T-helper 2 cell treated with Interferon-gamma antibody and Interleukin-4, amounts not matched to agents 5 μg/mL and 100 μg/mL, for 36 hours (primary cell): ENCODE data around the gene SPRY4.
"Not testable (repeated sequence)": the region's sequence is repeated elsewhere in the genome, so short reads cannot be mapped to it uniquely, and the experiment has no call there.

Source experiments
- DNase-seq: peaks from one replicate; pipeline ENCODE4 v3.0.0; 2021; ENCODE audit warnings: low spot score
- H3K27ac Mint-ChIP-seq: one replicate; pipeline ENCODE4 v1.8.0; 2021; ENCODE audit warnings: mild to moderate bottlenecking, mixed read lengths
- H3K27me3 Mint-ChIP-seq: one replicate; pipeline ENCODE4 v1.8.0; 2021; ENCODE audit warnings: low read depth, mixed read lengths
- H3K36me3 Mint-ChIP-seq: one replicate; pipeline ENCODE4 v1.8.0; 2021; ENCODE audit warnings: low read depth, mixed read lengths
- H3K4me1 Mint-ChIP-seq: one replicate; pipeline ENCODE4 v1.8.0; 2021; ENCODE audit warnings: low read depth, mixed read lengths
- H3K4me3 Mint-ChIP-seq: one replicate; pipeline ENCODE4 v1.8.0; 2022; ENCODE audit warnings: mild to moderate bottlenecking, moderate library complexity, mixed read lengths
- H3K9me3 Mint-ChIP-seq: one replicate; pipeline ENCODE4 v1.8.0; 2021; ENCODE audit warnings: mixed read lengths

The SPRY4 gene

GRCh38 chr5:142303565-142303964 is 21.3 kb downstream of the SPRY4 start:
- no peak overlapping the region for H3K4me3 Mint-ChIP-seq
- no peaks in the 10 kb centered on the region for H3K27me3 Mint-ChIP-seq
- no peak for DNase-seq
- no peaks in the 10 kb centered on the region for H3K9me3 Mint-ChIP-seq
- H3K27ac Mint-ChIP-seq: no peak overlapping the region
- no peaks in the 10 kb centered on the region for H3K36me3 Mint-ChIP-seq
- H3K4me1 Mint-ChIP-seq: peaks cover 7% of the 10 kb centered on the region

- Mint-ChIP-seq H3K9me3 (no peaks in the 10 kb centered on the region), H3K4me1 (peaks cover 7% of the 10 kb centered on the region), H3K4me3 (no peak overlapping the region), H3K36me3 (no peaks in the 10 kb centered on the region), H3K27me3 (peaks cover 4% of the 10 kb centered on the region), H3K27ac (no peak overlapping the region)
- DNase-seq: no peak
Observed at GRCh38 chr5:142301540-142301939, 23.3 kb downstream of the SPRY4 start.

- no peak for DNase-seq
- no peaks in the 10 kb centered on the region for H3K9me3 Mint-ChIP-seq
- H3K27ac Mint-ChIP-seq: no peak overlapping the region
- peaks cover 9% of the 10 kb centered on the region for H3K27me3 Mint-ChIP-seq
- peaks cover 7% of the 10 kb centered on the region for H3K4me1 Mint-ChIP-seq
- no peak overlapping the region for H3K4me3 Mint-ChIP-seq
- no peaks in the 10 kb centered on the region for H3K36me3 Mint-ChIP-seq
Observed at GRCh38 chr5:142300677-142301076, 24.1 kb downstream of the SPRY4 start.

GRCh38 chr5:142298789-142299188 is 26.0 kb downstream of the SPRY4 start:
- Mint-ChIP-seq H3K36me3 (no peaks in the 10 kb centered on the region), H3K27ac (no peak overlapping the region), H3K4me1 (peaks cover 7% of the 10 kb centered on the region), H3K4me3 (no peak overlapping the region), H3K9me3 (no peaks in the 10 kb centered on the region), H3K27me3 (peaks cover 9% of the 10 kb centered on the region)
- DNase-seq: no peak

GRCh38 chr5:142297786-142298185 is 27.0 kb downstream of the SPRY4 start:
- not testable (repeated sequence) for DNase-seq, H3K4me3 Mint-ChIP-seq, H3K27ac Mint-ChIP-seq, H3K4me1 Mint-ChIP-seq, H3K36me3 Mint-ChIP-seq, H3K27me3 Mint-ChIP-seq, H3K9me3 Mint-ChIP-seq

- Mint-ChIP-seq H3K4me1 (peaks cover 7% of the 10 kb centered on the region), H3K27me3 (peaks cover 9% of the 10 kb centered on the region), H3K9me3 (no peaks in the 10 kb centered on the region), H3K27ac (no peak overlapping the region), H3K4me3 (no peak overlapping the region), H3K36me3 (no peaks in the 10 kb centered on the region)
- DNase-seq: no peak
Observed at GRCh38 chr5:142296914-142297417, 27.9 kb downstream of the SPRY4 start.

GRCh38 chr5:142295960-142296860 is 28.6 kb downstream of the SPRY4 start:
- no peaks in the 10 kb centered on the region for H3K9me3 Mint-ChIP-seq
- no peak for DNase-seq
- no peaks in the 10 kb centered on the region for H3K36me3 Mint-ChIP-seq
- H3K27ac Mint-ChIP-seq: no peak overlapping the region
- H3K27me3 Mint-ChIP-seq: peaks cover 10% of the 10 kb centered on the region
- H3K4me1 Mint-ChIP-seq: peaks cover under 1% of the 10 kb centered on the region
- no peak overlapping the region for H3K4me3 Mint-ChIP-seq

GRCh38 chr5:142295084-142295758 is 29.6 kb downstream of the SPRY4 start:
- Mint-ChIP-seq H3K27me3 (peaks cover 10% of the 10 kb centered on the region), H3K36me3 (no peaks in the 10 kb centered on the region), H3K9me3 (no peaks in the 10 kb centered on the region), H3K27ac (no peak overlapping the region), H3K4me3 (no peak overlapping the region), H3K4me1 (no peaks in the 10 kb centered on the region)
- no peak for DNase-seq

- Mint-ChIP-seq H3K36me3 (no peaks in the 10 kb centered on the region), H3K4me1 (no peaks in the 10 kb centered on the region), H3K4me3 (no peak overlapping the region), H3K27me3 (peaks cover 10% of the 10 kb centered on the region), H3K27ac (no peak overlapping the region), H3K9me3 (no peaks in the 10 kb centered on the region)
- DNase-seq: no peak
Observed at GRCh38 chr5:142293486-142293885, 31.3 kb downstream of the SPRY4 start.

GRCh38 chr5:142292808-142293207 is 32.0 kb downstream of the SPRY4 start:
- H3K27ac Mint-ChIP-seq: no peak overlapping the region
- H3K4me1 Mint-ChIP-seq: no peaks in the 10 kb centered on the region
- H3K4me3 Mint-ChIP-seq: no peak overlapping the region
- no peaks in the 10 kb centered on the region for H3K36me3 Mint-ChIP-seq
- no peaks in the 10 kb centered on the region for H3K9me3 Mint-ChIP-seq
- H3K27me3 Mint-ChIP-seq: peaks cover 10% of the 10 kb centered on the region
- no peak for DNase-seq

GRCh38 chr5:142292249-142292648 is 32.6 kb downstream of the SPRY4 start:
- no peak overlapping the region for H3K4me3 Mint-ChIP-seq
- no peaks in the 10 kb centered on the region for H3K9me3 Mint-ChIP-seq
- H3K27ac Mint-ChIP-seq: no peak overlapping the region
- H3K27me3 Mint-ChIP-seq: peaks cover 8% of the 10 kb centered on the region
- DNase-seq: no peak
- H3K36me3 Mint-ChIP-seq: no peaks in the 10 kb centered on the region
- no peaks in the 10 kb centered on the region for H3K4me1 Mint-ChIP-seq

GRCh38 chr5:142290577-142291299 is 34.1 kb downstream of the SPRY4 start:
- DNase-seq: no peak
- H3K4me3 Mint-ChIP-seq: no peak overlapping the region
- peaks cover 2% of the 10 kb centered on the region for H3K27me3 Mint-ChIP-seq
- H3K27ac Mint-ChIP-seq: no peak overlapping the region
- H3K36me3 Mint-ChIP-seq: no peaks in the 10 kb centered on the region
- no peaks in the 10 kb centered on the region for H3K4me1 Mint-ChIP-seq
- H3K9me3 Mint-ChIP-seq: no peaks in the 10 kb centered on the region

- H3K4me1 Mint-ChIP-seq: no peaks in the 10 kb centered on the region
- H3K36me3 Mint-ChIP-seq: no peaks in the 10 kb centered on the region
- H3K27me3 Mint-ChIP-seq: peaks cover 2% of the 10 kb centered on the region
- H3K9me3 Mint-ChIP-seq: no peaks in the 10 kb centered on the region
- no peak overlapping the region for H3K4me3 Mint-ChIP-seq
- H3K27ac Mint-ChIP-seq: no peak overlapping the region
- no peak for DNase-seq
Observed at GRCh38 chr5:142289708-142290576, 34.9 kb downstream of the SPRY4 start.
